Panc1 (cell line): ENCODE results near the gene PAGE2.

Source experiments
- CTCF ChIP-seq: fragments of 450-650 bp; IDR thresholded peaks from 2 replicates; pipeline ENCODE4 v1.5.1; 2017; ENCODE audit warnings: mild to moderate bottlenecking
- POLR2AphosphoS5 ChIP-seq: IDR thresholded peaks from 2 replicates; pipeline ENCODE4 v1.6.1; 2012; ENCODE audit warnings: mild to moderate bottlenecking, low read depth, low read length, moderate library complexity
- REST ChIP-seq, 2 experiments: IDR thresholded peaks; 2 replicates each; pipeline ENCODE4 v1.6.1; 2011 to 2012; ENCODE audit warnings: low read depth in 2 of 2, control low read depth in 1 of 2, low read length in 1 of 2, mild to moderate bottlenecking in 1 of 2, moderate library complexity in 1 of 2; ENCODE audit not compliant: insufficient read depth in 1 of 2
- SIN3A ChIP-seq: IDR thresholded peaks from 2 replicates; pipeline ENCODE4 v1.6.1; 2012; ENCODE audit warnings: low read depth, mild to moderate bottlenecking, low read length, moderate library complexity, borderline replicate concordance; ENCODE audit not compliant: insufficient read depth

GRCh38 chrX:55109306-55109705, 20.5 kb downstream of the PAGE2 start:
- TF ChIP-seq CTCF (no peak), POLR2AphosphoS5 (no peak), REST (IDR thresholded peaks at IDR 0.05; ENCODE audit: insufficient read depth in 1 of 2, low read depth in 2 of 2, low read length in 1 of 2) (no peak), SIN3A (no peak)
